GM19099 (cell line): Measurements from ENCODE around the gene KDM6B.

ENCODE experiments used
- POLR2A ChIP-seq: IDR thresholded peaks from 3 replicates; pipeline ENCODE4 v1.6.1; 2011; ENCODE audit warnings: low read depth; ENCODE audit not compliant: insufficient read length; ENCODE audit errors: extremely low read depth

Gene KDM6B

GRCh38 chr17:7816926-7817642 lies 16.9 kb upstream of the KDM6B start:
- TF ChIP-seq POLR2A, result no peak

GRCh38 chr17:7817643-7817964 lies 16.4 kb upstream of the KDM6B start:
- TF ChIP-seq POLR2A, result no peak

DNA sequence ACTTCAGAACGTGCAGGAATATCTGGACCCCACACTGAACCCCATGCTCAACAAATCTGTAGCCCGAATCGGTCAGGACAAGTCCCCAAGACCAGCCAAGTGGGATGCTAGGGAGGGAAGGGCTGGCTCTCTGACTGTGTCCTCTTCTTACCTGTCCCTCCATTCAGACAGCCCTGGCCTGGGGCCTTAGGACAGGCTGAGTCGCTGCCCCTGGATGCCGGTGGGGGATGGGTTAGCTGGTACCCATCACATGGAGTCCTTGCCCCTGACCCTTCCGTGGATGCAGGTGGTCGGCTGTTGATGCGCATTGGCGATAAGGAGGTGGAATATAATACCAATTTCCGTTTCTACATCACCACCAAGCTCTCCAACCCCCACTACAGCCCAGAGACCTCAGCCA lies 16.0 kb upstream of the KDM6B start:
- no peak for TF ChIP-seq POLR2A

GRCh38 chr17:7818746-7819645 lies 15.0 kb upstream of the KDM6B start:
- TF ChIP-seq POLR2A, result no peak

- TF ChIP-seq POLR2A, result no peak
These were observed 13.8 kb upstream of the KDM6B start for GRCh38 chr17:7820231-7820630.

DNA sequence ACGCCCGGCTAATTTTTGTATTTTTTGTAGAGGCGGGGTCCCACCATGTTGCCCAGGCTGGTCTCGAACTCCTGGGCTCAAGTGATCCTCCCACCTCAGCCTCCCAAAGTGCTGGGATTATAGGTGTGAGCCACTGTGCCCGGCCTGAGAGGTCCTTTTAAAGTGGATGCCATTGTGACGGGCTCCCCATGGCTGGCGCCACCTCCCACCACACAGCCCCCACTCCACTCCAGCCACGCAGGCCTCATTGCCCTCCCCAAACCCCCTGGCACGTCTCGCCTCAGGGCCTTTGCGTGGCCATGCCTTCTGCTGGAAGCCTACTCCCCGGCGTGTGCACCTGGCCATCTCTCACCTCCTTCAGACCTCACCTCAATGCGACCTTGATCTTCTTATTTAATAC lies 11.9 kb upstream of the KDM6B start:
- TF ChIP-seq POLR2A, result no peak

GRCh38 chr17:7823581-7824001 lies 10.4 kb upstream of the KDM6B start:
- no peak for TF ChIP-seq POLR2A

- TF ChIP-seq POLR2A, result no peak
These were observed 9.7 kb upstream of the KDM6B start for GRCh38 chr17:7824021-7824924.

DNA sequence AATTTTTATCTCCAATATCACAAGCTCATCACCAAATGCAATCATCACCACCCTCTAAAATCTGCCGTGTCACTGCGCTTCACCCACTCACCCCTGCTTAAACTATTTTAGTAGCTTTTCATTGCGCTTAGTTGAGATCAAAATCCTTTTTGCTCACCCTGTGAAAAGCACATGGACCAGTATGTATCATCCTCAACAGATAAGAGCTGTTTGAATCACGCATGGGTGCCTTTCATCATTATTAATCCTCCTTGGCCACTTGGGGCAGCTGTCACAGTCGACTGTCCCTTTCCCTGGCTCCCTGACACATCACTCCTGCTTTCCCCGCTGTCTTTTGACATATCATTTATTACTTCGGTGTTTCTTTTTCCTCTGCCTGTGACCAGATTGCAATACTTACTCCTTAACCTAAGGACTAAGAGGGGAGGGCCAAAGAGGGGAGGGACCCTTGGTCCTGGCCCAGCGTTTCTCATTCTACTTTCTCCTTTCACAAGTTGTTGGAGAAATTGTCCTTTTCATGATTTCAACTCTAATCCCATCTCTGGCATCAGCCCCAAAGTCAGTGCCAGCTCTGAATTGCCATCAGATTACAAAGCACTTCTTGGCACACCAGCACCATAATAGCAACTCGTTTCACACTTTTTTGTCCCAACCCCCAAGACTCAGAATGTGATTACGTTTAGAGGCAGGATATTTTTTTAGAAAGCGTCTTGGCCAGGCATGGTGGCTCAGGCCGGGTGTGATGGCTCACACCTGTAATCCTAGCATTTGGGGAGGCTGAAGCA lies 8.6 kb upstream of the KDM6B start:
- no peak for TF ChIP-seq POLR2A

GRCh38 chr17:7830616-7831015 lies 3.4 kb upstream of the KDM6B start:
- no peak for TF ChIP-seq POLR2A

GRCh38 chr17:7831233-7831632 lies 2.8 kb upstream of the KDM6B start:
- TF ChIP-seq POLR2A, result no peak

- TF ChIP-seq POLR2A, result no peak
These were observed 1.6 kb upstream of the KDM6B start for GRCh38 chr17:7832431-7832830.

DNA sequence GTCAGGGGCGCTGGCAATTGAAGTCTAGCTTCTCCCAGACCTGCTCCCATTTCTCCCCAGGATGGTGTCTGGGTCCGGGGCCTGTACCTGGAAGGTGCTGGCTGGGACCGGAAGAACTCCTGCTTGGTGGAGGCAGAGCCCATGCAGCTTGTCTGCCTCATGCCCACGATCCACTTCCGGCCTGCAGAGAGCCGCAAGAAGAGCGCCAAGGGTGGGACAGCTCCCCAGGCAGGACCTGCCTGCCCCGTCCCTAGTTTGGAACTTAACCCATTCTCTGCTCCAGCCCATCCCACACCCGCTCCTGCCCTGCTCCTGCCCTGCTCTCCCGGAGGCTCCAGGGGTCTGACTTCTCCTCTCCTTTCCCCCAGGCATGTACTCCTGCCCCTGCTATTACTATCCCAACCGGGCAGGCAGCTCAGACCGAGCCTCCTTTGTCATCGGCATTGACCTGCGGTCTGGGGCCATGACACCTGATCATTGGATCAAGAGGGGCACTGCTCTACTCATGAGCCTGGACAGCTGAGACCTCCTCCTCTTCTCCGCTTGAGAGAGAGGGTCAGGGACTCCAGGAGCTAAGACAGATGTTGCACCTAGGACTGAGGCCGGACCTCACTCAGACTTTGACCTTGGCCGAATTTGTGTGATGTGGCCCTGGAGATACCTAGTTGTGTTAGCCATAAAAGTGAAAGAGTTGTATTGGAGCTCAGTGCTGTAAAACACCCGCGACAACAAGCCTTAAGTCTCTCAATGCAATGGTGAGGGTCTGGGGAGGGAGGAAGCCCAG lies 814 bp upstream of the KDM6B start:
- TF ChIP-seq POLR2A, result no peak

GRCh38 chr17:7834542-7834956 lies 532 bp downstream of the KDM6B start:
- no peak for TF ChIP-seq POLR2A
